ENCODE measurements around the gene CRLF1.

GRCh38 chr19:18626906-18627305 lies 20.3 kb upstream of the CRLF1 start:
- TF ChIP-seq, protein P1, sequence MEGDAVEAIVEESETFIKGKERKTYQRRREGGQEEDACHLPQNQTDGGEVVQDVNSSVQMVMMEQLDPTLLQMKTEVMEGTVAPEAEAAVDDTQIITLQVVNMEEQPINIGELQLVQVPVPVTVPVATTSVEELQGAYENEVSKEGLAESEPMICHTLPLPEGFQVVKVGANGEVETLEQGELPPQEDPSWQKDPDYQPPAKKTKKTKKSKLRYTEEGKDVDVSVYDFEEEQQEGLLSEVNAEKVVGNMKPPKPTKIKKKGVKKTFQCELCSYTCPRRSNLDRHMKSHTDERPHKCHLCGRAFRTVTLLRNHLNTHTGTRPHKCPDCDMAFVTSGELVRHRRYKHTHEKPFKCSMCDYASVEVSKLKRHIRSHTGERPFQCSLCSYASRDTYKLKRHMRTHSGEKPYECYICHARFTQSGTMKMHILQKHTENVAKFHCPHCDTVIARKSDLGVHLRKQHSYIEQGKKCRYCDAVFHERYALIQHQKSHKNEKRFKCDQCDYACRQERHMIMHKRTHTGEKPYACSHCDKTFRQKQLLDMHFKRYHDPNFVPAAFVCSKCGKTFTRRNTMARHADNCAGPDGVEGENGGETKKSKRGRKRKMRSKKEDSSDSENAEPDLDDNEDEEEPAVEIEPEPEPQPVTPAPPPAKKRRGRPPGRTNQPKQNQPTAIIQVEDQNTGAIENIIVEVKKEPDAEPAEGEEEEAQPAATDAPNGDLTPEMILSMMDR (IDR thresholded peaks at IDR 0.05) = no peak
- TF ChIP-seq ZFX (IDR thresholded peaks at IDR 0.05; ENCODE audit: borderline replicate concordance) = no peak

Measured in 22Rv1 (cell line).